Jurkat, Clone E6-1 (cell line): ENCODE data around the gene LILRA1.

Experiments
- DNase-seq: peaks from one replicate; pipeline ENCODE4 v3.0.0-alpha.2; 2011; ENCODE audit warnings: low read depth, low spot score
- H3K4me3 ChIP-seq: 2 replicates; pipeline ENCODE4 v1.5.1; 2011; ENCODE audit warnings: mild to moderate bottlenecking, low read length, control low read depth, moderate library complexity

The LILRA1 gene

DNA sequence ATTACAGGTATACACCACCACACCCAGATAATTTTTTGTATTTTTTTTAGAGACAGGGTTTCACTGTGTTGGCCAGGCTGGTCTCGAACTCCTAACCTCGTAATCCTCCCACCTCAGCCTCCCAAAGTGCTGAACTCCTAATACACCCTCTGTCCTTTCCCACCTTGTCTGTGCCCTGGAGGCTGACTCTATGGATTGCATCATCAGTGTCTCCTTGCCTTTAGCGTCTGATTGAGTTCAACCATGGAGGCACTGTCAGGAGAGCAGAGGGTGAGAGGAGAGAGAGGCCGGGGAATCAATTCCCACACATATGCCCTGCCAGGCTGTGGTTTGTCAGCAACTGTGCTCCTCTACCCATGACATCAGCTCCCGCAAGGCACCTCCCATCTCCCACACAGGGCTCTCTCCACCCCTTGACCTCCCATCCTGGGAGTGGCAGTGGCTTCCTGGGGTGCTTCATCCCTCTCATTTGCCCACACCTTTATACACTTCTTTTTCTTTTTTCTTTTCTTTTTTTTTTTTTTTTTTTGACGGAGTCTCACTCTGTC lies 56.8 kb downstream of the LILRA1 start:
- no peak overlapping the region for H3K4me3 ChIP-seq
- no peak for DNase-seq
